HG02623 (cell line): ENCODE measurements around the gene FBN2.

Source experiments
- ATAC-seq: cut with Tn5 transposase; IDR thresholded peaks from one replicate; pipeline ENCODE4 v1.9.1; 2021; ENCODE audit warnings: moderate library complexity; ENCODE audit not compliant: unreplicated experiment

FBN2 gene

GRCh38 chr5:128257076-128257475 is 281.0 kb downstream of the FBN2 start:
- no peak for ATAC-seq

GRCh38 chr5:128254789-128255188 is 283.3 kb downstream of the FBN2 start:
- ATAC-seq = no peak

- ATAC-seq = no peak
These were observed 284.2 kb downstream of the FBN2 start for GRCh38 chr5:128253880-128254279.

- no peak for ATAC-seq
These were observed 284.9 kb downstream of the FBN2 start for GRCh38 chr5:128253161-128253560.

- ATAC-seq = no peak
These were observed 285.3 kb downstream of the FBN2 start for GRCh38 chr5:128252756-128253155.

- ATAC-seq = no peak
These were observed 285.8 kb downstream of the FBN2 start for GRCh38 chr5:128252196-128252595.

- no peak for ATAC-seq
These were observed 292.1 kb downstream of the FBN2 start for GRCh38 chr5:128245974-128246373.

GRCh38 chr5:128243958-128244582 is 294.0 kb downstream of the FBN2 start:
- no peak for ATAC-seq

GRCh38 chr5:128241051-128241695 is 296.9 kb downstream of the FBN2 start:
- ATAC-seq = no peak

- no peak for ATAC-seq
These were observed 300.5 kb downstream of the FBN2 start for GRCh38 chr5:128237546-128237945.

GRCh38 chr5:128237000-128237399 is 301.0 kb downstream of the FBN2 start:
- no peak for ATAC-seq

GRCh38 chr5:128236334-128236733 is 301.7 kb downstream of the FBN2 start:
- no peak for ATAC-seq

- no peak for ATAC-seq
These were observed 303.0 kb downstream of the FBN2 start for GRCh38 chr5:128234928-128235641.

GRCh38 chr5:128228521-128228920 is 309.5 kb downstream of the FBN2 start:
- ATAC-seq = no peak

- ATAC-seq = no peak
These were observed 310.0 kb downstream of the FBN2 start for GRCh38 chr5:128228008-128228407.

GRCh38 chr5:128225245-128226030 is 312.6 kb downstream of the FBN2 start:
- ATAC-seq = no peak

- ATAC-seq = no peak
These were observed 313.7 kb downstream of the FBN2 start for GRCh38 chr5:128224336-128224735.

GRCh38 chr5:128220841-128221240 is 317.2 kb downstream of the FBN2 start:
- no peak for ATAC-seq

GRCh38 chr5:128216860-128217531 is 321.0 kb downstream of the FBN2 start:
- no peak for ATAC-seq

GRCh38 chr5:128216285-128216684 is 321.8 kb downstream of the FBN2 start:
- no peak for ATAC-seq

- ATAC-seq = no peak
These were observed 324.2 kb downstream of the FBN2 start for GRCh38 chr5:128213833-128214232.
